Osteoblast (primary cell): ENCODE measurements around the gene EXOSC3. TPM values are rescaled to one million over a fixed set of nuclear protein-coding genes. Genes with fewer than 3 reads are reported as not detected.
"Not testable (repeated sequence)": the region's sequence is repeated elsewhere in the genome, so short reads cannot be mapped to it uniquely, and the experiment has no call there.

ENCODE experiments used
- DNase-seq: peaks from one replicate; pipeline ENCODE4 v3.0.0; 2011; ENCODE audit warnings: low spot score, mixed read lengths; ENCODE audit not compliant: insufficient read length; ENCODE audit errors: missing footprints
- H2AFZ ChIP-seq: 2 replicates; pipeline ENCODE4 v1.6.0; 2011; ENCODE audit warnings: mild to moderate bottlenecking, low read length
- H3K27ac ChIP-seq: 2 replicates; pipeline ENCODE4 v1.5.1; 2011; ENCODE audit warnings: mild to moderate bottlenecking, low read depth, low read length, moderate library complexity
- H3K27me3 ChIP-seq: 2 replicates; pipeline ENCODE4 v1.6.0; 2012; ENCODE audit warnings: mild to moderate bottlenecking, control low read depth, inconsistent platforms, low read length, moderate library complexity; ENCODE audit not compliant: insufficient read depth
- H3K36me3 ChIP-seq: 2 replicates; pipeline ENCODE4 v1.5.1; 2011; ENCODE audit warnings: mild to moderate bottlenecking, low read length, control low read depth, moderate library complexity; ENCODE audit not compliant: insufficient read depth
- H3K4me1 ChIP-seq: 2 replicates; pipeline ENCODE4 v1.5.1; 2011; ENCODE audit warnings: mild to moderate bottlenecking, low read length, control low read depth, moderate library complexity; ENCODE audit not compliant: insufficient read depth
- H3K4me2 ChIP-seq: 2 replicates; pipeline ENCODE4 v1.6.0; 2011; ENCODE audit warnings: mild to moderate bottlenecking, low read length; ENCODE audit not compliant: insufficient read depth
- H3K4me3 ChIP-seq: fragments of 200-600 bp; sonication (generic); 3 replicates; pipeline ENCODE4 v1.5.1; 2012; ENCODE audit warnings: mild to moderate bottlenecking, low read length, inconsistent platforms; ENCODE audit not compliant: insufficient read depth
- H3K79me2 ChIP-seq: 2 replicates; pipeline ENCODE4 v1.6.0; 2012; ENCODE audit warnings: mild to moderate bottlenecking, low read length, control low read depth, inconsistent platforms; ENCODE audit not compliant: insufficient read depth
- H3K9me3 ChIP-seq: 2 replicates; pipeline ENCODE4 v1.5.1; 2011; ENCODE audit warnings: low read depth, low read length, control low read depth
- H4K20me1 ChIP-seq: 2 replicates; pipeline ENCODE4 v1.6.0; 2012; ENCODE audit warnings: mild to moderate bottlenecking, low read length, control low read depth; ENCODE audit not compliant: insufficient read depth
- total RNA-seq: library from RNA; depleted of rRNA; stranded (reverse); fragments of >200 nt; gene quantifications from 2 replicates; pipeline ENCODE4 v1.2.3, GENCODE V29; 2012
- TF ChIP-seq, protein P1 (sequence below): IDR thresholded peaks from 2 replicates; pipeline ENCODE4 v1.5.1; 2011; ENCODE audit warnings: mild to moderate bottlenecking, low read depth, low read length, moderate library complexity; ENCODE audit errors: extremely low read depth

EXOSC3 gene
- 24.6 and 39.8 TPM in 2 replicates for total RNA-seq

DNA sequence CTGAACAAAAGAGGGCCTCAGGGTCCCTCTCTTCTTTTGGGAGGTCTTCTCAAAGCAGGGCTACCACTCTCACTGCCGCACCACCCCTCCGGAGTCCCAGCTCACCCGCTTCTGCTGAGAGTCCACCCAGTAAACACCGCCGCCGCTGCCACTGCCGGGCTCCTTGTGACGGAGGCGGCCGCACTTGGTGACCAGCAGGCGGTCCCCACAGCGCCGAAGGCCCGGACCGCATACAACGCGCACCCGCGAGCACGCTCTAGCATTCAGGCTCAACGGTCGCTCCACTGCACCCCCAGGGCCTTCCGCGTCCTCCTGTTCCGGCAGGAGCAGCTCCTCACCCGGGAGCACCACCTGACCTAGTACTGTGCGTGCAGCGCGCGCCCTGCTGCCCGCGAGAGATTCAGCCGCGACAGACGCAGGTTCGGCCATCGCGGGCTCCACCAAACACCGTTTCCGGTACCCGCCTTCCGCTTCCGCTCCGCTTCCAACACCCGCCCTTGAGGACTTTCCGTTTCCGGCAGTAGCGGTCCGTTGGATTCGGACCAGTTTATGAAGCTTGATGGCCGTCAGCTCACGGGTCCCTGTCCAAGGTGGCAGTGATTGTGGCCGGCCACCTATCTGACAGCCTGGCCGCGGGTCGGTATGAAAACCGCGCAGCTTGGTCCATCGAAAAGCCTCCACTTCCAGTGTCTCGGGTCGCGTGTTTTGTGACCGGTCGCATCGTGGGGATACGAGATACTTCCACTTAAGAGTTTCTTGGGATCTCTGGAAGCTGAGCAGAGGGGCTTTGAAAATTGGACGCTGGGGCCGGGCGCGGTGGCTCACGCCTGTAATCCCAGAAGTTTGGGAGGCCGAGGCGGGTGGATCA, at the start of gene EXOSC3:
Gene EXOSC3, minus strand, starts transcription at position 449 of the 868 bp plus-strand sequence. Its CDS starts 20 bp downstream, at position 429.
- TF ChIP-seq, protein P1, sequence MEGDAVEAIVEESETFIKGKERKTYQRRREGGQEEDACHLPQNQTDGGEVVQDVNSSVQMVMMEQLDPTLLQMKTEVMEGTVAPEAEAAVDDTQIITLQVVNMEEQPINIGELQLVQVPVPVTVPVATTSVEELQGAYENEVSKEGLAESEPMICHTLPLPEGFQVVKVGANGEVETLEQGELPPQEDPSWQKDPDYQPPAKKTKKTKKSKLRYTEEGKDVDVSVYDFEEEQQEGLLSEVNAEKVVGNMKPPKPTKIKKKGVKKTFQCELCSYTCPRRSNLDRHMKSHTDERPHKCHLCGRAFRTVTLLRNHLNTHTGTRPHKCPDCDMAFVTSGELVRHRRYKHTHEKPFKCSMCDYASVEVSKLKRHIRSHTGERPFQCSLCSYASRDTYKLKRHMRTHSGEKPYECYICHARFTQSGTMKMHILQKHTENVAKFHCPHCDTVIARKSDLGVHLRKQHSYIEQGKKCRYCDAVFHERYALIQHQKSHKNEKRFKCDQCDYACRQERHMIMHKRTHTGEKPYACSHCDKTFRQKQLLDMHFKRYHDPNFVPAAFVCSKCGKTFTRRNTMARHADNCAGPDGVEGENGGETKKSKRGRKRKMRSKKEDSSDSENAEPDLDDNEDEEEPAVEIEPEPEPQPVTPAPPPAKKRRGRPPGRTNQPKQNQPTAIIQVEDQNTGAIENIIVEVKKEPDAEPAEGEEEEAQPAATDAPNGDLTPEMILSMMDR: no peak

GRCh38 chr9:37827483-37828165, 42.8 kb upstream of the EXOSC3 start:
- H3K9me3 ChIP-seq: no peaks in the 10 kb centered on the region
- peaks cover 12% of the 10 kb centered on the region for H3K79me2 ChIP-seq
- H3K27ac ChIP-seq: no peak overlapping the region
- DNase-seq: no peak
- no peak overlapping the region for H3K4me2 ChIP-seq
- no peak overlapping the region for H2AFZ ChIP-seq
- TF ChIP-seq, protein P1: no peak
- peaks cover 4% of the 10 kb centered on the region for H4K20me1 ChIP-seq
- no peaks in the 10 kb centered on the region for H3K4me1 ChIP-seq
- no peak overlapping the region for H3K4me3 ChIP-seq
- peaks cover 45% of the 10 kb centered on the region for H3K36me3 ChIP-seq
- H3K27me3 ChIP-seq: no peaks in the 10 kb centered on the region

More for the DNA sequence above, at the start of gene EXOSC3:
- H3K27ac ChIP-seq: peak within 1 kb of the TSS; percentile 83
- H3K4me1 ChIP-seq: peaks cover 14% of the 10 kb centered on the region
- peak; percentile 97 for DNase-seq
- peak within 1 kb of the TSS; percentile 99 for H3K4me3 ChIP-seq
- no peaks in the 10 kb centered on the region for H3K9me3 ChIP-seq
- H3K36me3 ChIP-seq: peaks cover 39% of the 10 kb centered on the region
- peaks cover 8% of the 10 kb centered on the region for H4K20me1 ChIP-seq
- H3K79me2 ChIP-seq: peaks cover 38% of the 10 kb centered on the region
- H3K4me2 ChIP-seq: peak within 1 kb of the TSS; percentile 86
- H3K27me3 ChIP-seq: no peaks in the 10 kb centered on the region
- H2AFZ ChIP-seq: peak within 1 kb of the TSS; percentile 98

- DNase-seq, H3K27me3 ChIP-seq, H3K9me3 ChIP-seq, H2AFZ ChIP-seq, H3K4me3 ChIP-seq, H3K4me2 ChIP-seq, H3K27ac ChIP-seq, H3K4me1 ChIP-seq, H4K20me1 ChIP-seq: not testable (repeated sequence)
- Histone ChIP-seq H3K79me2 (peaks cover 12% of the 10 kb centered on the region), H3K36me3 (peaks cover 55% of the 10 kb centered on the region)
These were observed 40.3 kb upstream of the EXOSC3 start for GRCh38 chr9:37825174-37825573.

GRCh38 chr9:37820142-37820541, 35.3 kb upstream of the EXOSC3 start:
- TF ChIP-seq, protein P1: no peak
- no peak overlapping the region for H3K4me3 ChIP-seq
- H3K4me2 ChIP-seq: no peak overlapping the region
- peaks cover 23% of the 10 kb centered on the region for H3K36me3 ChIP-seq
- no peak for DNase-seq
- peaks cover 6% of the 10 kb centered on the region for H4K20me1 ChIP-seq
- no peaks in the 10 kb centered on the region for H3K9me3 ChIP-seq
- H3K4me1 ChIP-seq: no peaks in the 10 kb centered on the region
- no peak overlapping the region for H2AFZ ChIP-seq
- H3K27me3 ChIP-seq: no peaks in the 10 kb centered on the region
- peaks cover 38% of the 10 kb centered on the region for H3K79me2 ChIP-seq
- no peak overlapping the region for H3K27ac ChIP-seq
